Motor neuron (in vitro differentiated cells): ENCODE results near the gene ADGRG4. TPM values are rescaled to one million over a fixed set of nuclear protein-coding genes. Genes with fewer than 3 reads are reported as not detected.

Experiments
- ATAC-seq, 8 experiments: fragments of 200-7000 bp; cut with Tn5 transposase; replicated peaks in 6 of 8; 2 replicates each; pipeline ENCODE4 v1.8.0; 2021; ENCODE audit warnings: mild to moderate bottlenecking in 8 of 8, moderate library complexity in 8 of 8
- H3K27ac ChIP-seq, 2 donors: fragments of 250-450 bp; sonication (Bioruptor Pico); 2 replicates each; pipeline ENCODE4 v1.9.0; 2021; ENCODE audit warnings: antibody characterized with exemption in 2 of 2, mild to moderate bottlenecking in 2 of 2, moderate library complexity in 1 of 2
- H3K4me1 ChIP-seq, 2 donors: fragments of 250-450 bp; sonication (Bioruptor Pico); replicated peaks in 1 of 2; 2 replicates each; pipeline ENCODE4 v1.6.1; 2021; ENCODE audit warnings: antibody characterized with exemption in 2 of 2, mild to moderate bottlenecking in 2 of 2, moderate library complexity in 1 of 2
- H3K4me3 ChIP-seq, 5 donors: fragments of 250-450 bp; sonication (Bioruptor Pico); 2 replicates each; pipeline ENCODE4 v1.9.0; 2021; ENCODE audit warnings: antibody characterized with exemption in 5 of 5, mild to moderate bottlenecking in 5 of 5, moderate library complexity in 4 of 5
- WGBS, 10 experiments: fragments of 450-650 bp; shearing (Covaris generic); methylation state at CpG; one replicate each; pipeline ENCODE4 v1.0.0; 2022; 5-methylcytosine and 5-hydroxymethylcytosine counted together
- in situ Hi-C, 9 experiments: fragments of 400-800 bp; cut with MboI; loops; one replicate each; pipeline ENCODE4 v1.15.0; 2021; ENCODE audit warnings: low sequenced_read_pairs in 9 of 9, low pct_unique_long_range_greater_than_20kb in 2 of 9; ENCODE audit not compliant: unreplicated experiment in 9 of 9
- total RNA-seq, 8 experiments: library from RNA; unstranded; fragments of 300-600 nt; gene quantifications; 2 replicates each; pipeline versions ENCODE4 v1.2.3 to v1.2.4, GENCODE V29; 2022

Gene ADGRG4
- total RNA-seq, 8 experiments from 2014 or later: under 0.01 to 0.17 (median 0.04) TPM; not detected in 1

- WGBS, 10 experiments: 0 to 32% (median 10%) methylated on average over 1 to 5 of the region's 5 CpGs; no CpG with 5 or more reads in 4 of the 10 experiments
- H3K4me1 ChIP-seq: no peaks in the 10 kb centered on the region
- no peak overlapping the region for H3K4me3 ChIP-seq
- ATAC-seq: peak in 1 of 8 experiments; percentile 84
- H3K27ac ChIP-seq: no peak overlapping the region
- in situ Hi-C loops: no loop called here
Observed at GRCh38 chrX:136457303-136457917, 156.6 kb downstream of the ADGRG4 start.

DNA sequence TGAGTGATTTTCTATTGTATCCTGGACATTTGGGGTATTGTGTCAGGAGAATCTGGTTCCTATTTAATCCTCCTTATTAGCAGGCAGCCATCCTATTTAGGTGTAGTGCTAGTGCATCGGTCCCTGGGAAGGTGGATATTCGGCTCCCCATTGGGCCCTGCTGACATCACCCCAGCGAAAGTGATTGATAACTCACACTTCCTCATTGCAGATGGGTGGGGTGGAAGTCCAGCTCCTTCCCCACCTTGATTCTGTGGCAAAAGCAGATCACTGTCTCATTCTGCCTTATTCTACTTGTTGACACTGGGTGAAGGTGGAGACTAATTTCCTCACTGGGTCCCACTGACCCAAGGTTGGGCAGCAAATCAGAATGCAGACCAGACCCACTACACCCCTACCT is 163.8 kb downstream of the ADGRG4 start:
- ATAC-seq: no peak
- Histone ChIP-seq H3K27ac (no peak overlapping the region), H3K4me1 (no peaks in the 10 kb centered on the region), H3K4me3 (no peak overlapping the region)
- in situ Hi-C loops: no loop called here
- WGBS, 10 experiments: 0 to 83% (median 80%) methylated on average over 1 to 2 of the region's 3 CpGs; no CpG with 5 or more reads in 7 of the 10 experiments

Other genes starting within 250 kb of the ADGRG4 start
- 100 to 1,000 TPM in 1 of 8 experiments, 10 to 100 TPM in 5, 1 to 10 TPM in 2; 1.7 to 379 (median 62.3) TPM for gene FHL1, start 153.4 kb upstream of the ADGRG4 start, total RNA-seq
- gene MAP7D3, start 49.6 kb upstream of the ADGRG4 start, total RNA-seq: 10 to 100 TPM in 3 of 8 experiments, 1 to 10 TPM in 5; 2.9 to 22.9 (median 8.7) TPM
- gene BRS3, start 187.0 kb downstream of the ADGRG4 start, total RNA-seq: under 1 TPM in 6 of 8 experiments, not detected in 2; 0.05 to 0.20 (median 0.18) TPM
- gene HTATSF1, start 196.6 kb downstream of the ADGRG4 start, total RNA-seq: 100 to 1,000 TPM in 1 of 8 experiments, 10 to 100 TPM in 7; 26.0 to 123 (median 60.9) TPM
- not detected for gene VGLL1, start 231.3 kb downstream of the ADGRG4 start, total RNA-seq